A549 treated with AZD9567 at 1 μM for 4 hours (cell line): ENCODE measurements around the gene TNFRSF19. TPM values are rescaled to one million over a fixed set of nuclear protein-coding genes. Genes with fewer than 3 reads are reported as not detected.

ENCODE experiments used
- total RNA-seq: library from RNA; stranded (reverse); fragments of 200-300 nt; extraction: Qiagen RNA extraction; gene quantifications from 5 replicates; pipeline ENCODE4 v1.2.3, GENCODE V29; 2022; ENCODE audit not compliant: insufficient read depth

Gene TNFRSF19
- total RNA-seq: 1.8 to 4.0 TPM (median 3.4 TPM) in 5 replicates

GRCh38 chr13:23570099-23570920 lies at the start of gene TNFRSF19:
Gene TNFRSF19 (plus strand): TSS chr13:23570412. CDS start chr13:23590184, 19,772 bp downstream.

Other genes starting within 250 kb of the TNFRSF19 start
- 8.8 to 14.3 TPM (median 14.1 TPM) in 5 replicates for gene SACS, start 136.7 kb upstream of the TNFRSF19 start, total RNA-seq